ENCODE results near the gene CASZ1. TPM values are rescaled to one million over a fixed set of nuclear protein-coding genes. Genes with fewer than 3 reads are reported as not detected.

Gene CASZ1
- total RNA-seq, 1 experiment from 2014 or later = 11.7 TPM

DNA sequence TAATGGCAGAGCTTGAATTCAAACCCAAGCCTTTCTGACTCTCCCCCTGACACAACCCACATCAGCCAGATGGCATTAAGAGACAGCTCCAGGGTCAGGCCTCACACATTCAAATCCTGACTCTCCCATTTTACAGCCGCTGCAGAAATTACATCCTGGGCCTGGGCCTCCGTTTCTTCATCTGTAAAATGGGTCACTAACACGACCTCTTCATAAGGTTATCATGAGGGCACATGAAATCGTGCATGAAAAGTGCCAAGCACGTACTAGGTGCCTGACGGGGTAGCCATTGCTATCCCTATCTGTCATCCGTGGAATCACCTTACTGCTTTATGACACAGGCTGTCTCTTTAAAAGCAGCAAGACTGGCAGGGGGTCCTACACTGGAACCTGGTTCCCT, 19.8 kb upstream of the CASZ1 start:
- ChIA-PET CTCF (interaction anchor here (1.7 kb wide), 1 partner anchor 17 kb away, joined by 7 read pairs; no protein-coding TSS in a partner anchor), POLR2A (no interaction called here)
- no peaks in the 10 kb centered on the region; the same call in 1 of the 2 replicates for H3K27me3 Mint-ChIP-seq (ENCODE audit: low read depth)
- TF ChIP-seq RELA (CRISPR knock-in tag; IDR thresholded peaks at IDR 0.05; ENCODE audit: borderline replicate concordance) (no peak), ZNF121 (CRISPR knock-in tag; IDR thresholded peaks at IDR 0.05) (no peak), TCF7 (CRISPR knock-in tag; IDR thresholded peaks at IDR 0.05; ENCODE audit: low read depth) (no peak), NFATC4 (CRISPR knock-in tag; IDR thresholded peaks at IDR 0.05) (no peak), SOX15 (CRISPR knock-in tag; IDR thresholded peaks at IDR 0.05) (no peak), NFE2L1 (CRISPR knock-in tag; IDR thresholded peaks at IDR 0.05) (no peak)
- TF ChIP-seq, protein P1, sequence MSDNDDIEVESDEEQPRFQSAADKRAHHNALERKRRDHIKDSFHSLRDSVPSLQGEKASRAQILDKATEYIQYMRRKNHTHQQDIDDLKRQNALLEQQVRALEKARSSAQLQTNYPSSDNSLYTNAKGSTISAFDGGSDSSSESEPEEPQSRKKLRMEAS (CRISPR knock-in tag; IDR thresholded peaks at IDR 0.05) = no peak
- TF ChIP-seq, protein P2, sequence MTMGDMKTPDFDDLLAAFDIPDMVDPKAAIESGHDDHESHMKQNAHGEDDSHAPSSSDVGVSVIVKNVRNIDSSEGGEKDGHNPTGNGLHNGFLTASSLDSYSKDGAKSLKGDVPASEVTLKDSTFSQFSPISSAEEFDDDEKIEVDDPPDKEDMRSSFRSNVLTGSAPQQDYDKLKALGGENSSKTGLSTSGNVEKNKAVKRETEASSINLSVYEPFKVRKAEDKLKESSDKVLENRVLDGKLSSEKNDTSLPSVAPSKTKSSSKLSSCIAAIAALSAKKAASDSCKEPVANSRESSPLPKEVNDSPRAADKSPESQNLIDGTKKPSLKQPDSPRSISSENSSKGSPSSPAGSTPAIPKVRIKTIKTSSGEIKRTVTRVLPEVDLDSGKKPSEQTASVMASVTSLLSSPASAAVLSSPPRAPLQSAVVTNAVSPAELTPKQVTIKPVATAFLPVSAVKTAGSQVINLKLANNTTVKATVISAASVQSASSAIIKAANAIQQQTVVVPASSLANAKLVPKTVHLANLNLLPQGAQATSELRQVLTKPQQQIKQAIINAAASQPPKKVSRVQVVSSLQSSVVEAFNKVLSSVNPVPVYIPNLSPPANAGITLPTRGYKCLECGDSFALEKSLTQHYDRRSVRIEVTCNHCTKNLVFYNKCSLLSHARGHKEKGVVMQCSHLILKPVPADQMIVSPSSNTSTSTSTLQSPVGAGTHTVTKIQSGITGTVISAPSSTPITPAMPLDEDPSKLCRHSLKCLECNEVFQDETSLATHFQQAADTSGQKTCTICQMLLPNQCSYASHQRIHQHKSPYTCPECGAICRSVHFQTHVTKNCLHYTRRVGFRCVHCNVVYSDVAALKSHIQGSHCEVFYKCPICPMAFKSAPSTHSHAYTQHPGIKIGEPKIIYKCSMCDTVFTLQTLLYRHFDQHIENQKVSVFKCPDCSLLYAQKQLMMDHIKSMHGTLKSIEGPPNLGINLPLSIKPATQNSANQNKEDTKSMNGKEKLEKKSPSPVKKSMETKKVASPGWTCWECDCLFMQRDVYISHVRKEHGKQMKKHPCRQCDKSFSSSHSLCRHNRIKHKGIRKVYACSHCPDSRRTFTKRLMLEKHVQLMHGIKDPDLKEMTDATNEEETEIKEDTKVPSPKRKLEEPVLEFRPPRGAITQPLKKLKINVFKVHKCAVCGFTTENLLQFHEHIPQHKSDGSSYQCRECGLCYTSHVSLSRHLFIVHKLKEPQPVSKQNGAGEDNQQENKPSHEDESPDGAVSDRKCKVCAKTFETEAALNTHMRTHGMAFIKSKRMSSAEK (CRISPR knock-in tag; IDR thresholded peaks at IDR 0.05; ENCODE audit: borderline replicate concordance) = no peak
- TF ChIP-seq, protein P3, sequence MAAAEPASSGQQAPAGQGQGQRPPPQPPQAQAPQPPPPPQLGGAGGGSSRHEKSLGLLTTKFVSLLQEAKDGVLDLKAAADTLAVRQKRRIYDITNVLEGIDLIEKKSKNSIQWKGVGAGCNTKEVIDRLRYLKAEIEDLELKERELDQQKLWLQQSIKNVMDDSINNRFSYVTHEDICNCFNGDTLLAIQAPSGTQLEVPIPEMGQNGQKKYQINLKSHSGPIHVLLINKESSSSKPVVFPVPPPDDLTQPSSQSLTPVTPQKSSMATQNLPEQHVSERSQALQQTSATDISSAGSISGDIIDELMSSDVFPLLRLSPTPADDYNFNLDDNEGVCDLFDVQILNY (CRISPR knock-in tag; IDR thresholded peaks at IDR 0.05) = no peak
- TF ChIP-seq, protein P4, sequence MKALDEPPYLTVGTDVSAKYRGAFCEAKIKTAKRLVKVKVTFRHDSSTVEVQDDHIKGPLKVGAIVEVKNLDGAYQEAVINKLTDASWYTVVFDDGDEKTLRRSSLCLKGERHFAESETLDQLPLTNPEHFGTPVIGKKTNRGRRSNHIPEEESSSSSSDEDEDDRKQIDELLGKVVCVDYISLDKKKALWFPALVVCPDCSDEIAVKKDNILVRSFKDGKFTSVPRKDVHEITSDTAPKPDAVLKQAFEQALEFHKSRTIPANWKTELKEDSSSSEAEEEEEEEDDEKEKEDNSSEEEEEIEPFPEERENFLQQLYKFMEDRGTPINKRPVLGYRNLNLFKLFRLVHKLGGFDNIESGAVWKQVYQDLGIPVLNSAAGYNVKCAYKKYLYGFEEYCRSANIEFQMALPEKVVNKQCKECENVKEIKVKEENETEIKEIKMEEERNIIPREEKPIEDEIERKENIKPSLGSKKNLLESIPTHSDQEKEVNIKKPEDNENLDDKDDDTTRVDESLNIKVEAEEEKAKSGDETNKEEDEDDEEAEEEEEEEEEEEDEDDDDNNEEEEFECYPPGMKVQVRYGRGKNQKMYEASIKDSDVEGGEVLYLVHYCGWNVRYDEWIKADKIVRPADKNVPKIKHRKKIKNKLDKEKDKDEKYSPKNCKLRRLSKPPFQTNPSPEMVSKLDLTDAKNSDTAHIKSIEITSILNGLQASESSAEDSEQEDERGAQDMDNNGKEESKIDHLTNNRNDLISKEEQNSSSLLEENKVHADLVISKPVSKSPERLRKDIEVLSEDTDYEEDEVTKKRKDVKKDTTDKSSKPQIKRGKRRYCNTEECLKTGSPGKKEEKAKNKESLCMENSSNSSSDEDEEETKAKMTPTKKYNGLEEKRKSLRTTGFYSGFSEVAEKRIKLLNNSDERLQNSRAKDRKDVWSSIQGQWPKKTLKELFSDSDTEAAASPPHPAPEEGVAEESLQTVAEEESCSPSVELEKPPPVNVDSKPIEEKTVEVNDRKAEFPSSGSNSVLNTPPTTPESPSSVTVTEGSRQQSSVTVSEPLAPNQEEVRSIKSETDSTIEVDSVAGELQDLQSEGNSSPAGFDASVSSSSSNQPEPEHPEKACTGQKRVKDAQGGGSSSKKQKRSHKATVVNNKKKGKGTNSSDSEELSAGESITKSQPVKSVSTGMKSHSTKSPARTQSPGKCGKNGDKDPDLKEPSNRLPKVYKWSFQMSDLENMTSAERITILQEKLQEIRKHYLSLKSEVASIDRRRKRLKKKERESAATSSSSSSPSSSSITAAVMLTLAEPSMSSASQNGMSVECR (CRISPR knock-in tag; IDR thresholded peaks at IDR 0.05; ENCODE audit: borderline replicate concordance) = no peak
- TF ChIP-seq, protein P5, sequence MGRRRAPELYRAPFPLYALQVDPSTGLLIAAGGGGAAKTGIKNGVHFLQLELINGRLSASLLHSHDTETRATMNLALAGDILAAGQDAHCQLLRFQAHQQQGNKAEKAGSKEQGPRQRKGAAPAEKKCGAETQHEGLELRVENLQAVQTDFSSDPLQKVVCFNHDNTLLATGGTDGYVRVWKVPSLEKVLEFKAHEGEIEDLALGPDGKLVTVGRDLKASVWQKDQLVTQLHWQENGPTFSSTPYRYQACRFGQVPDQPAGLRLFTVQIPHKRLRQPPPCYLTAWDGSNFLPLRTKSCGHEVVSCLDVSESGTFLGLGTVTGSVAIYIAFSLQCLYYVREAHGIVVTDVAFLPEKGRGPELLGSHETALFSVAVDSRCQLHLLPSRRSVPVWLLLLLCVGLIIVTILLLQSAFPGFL (CRISPR knock-in tag; IDR thresholded peaks at IDR 0.05; ENCODE audit: borderline replicate concordance) = no peak
- no peak overlapping the region for H3K27ac Mint-ChIP-seq
- H3K4me3 Mint-ChIP-seq = no peak overlapping the region
- H3K9me3 Mint-ChIP-seq = no peaks in the 10 kb centered on the region
- no peak for ATAC-seq
- H3K4me1 Mint-ChIP-seq = peaks cover 26% of the 10 kb centered on the region
- no peaks in the 10 kb centered on the region for H3K36me3 Mint-ChIP-seq
- no peak for DNase-seq (ENCODE audit: low spot score)

DNA sequence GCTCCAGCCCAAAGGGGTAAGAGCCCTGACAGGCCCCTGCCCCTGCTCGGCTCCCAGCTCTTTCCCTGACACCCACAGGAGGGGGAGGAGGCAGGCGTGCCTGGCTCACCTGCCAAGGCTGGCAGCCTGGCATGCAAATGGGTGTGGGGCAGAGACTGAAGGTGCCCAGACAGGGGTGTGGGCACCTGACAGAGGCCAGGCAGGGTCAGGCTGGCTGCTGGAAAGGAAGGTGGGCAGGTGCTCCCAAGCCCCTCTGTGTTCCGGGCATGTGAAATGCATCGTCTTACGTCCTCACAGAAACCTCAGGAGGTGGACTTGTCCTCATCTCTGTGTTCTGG, 19.4 kb upstream of the CASZ1 start:
- ChIA-PET CTCF (interaction anchor here (0.6 to 1.8 kb wide), 7 partner anchors 11 to 286 kb away, joined by 3 to 10 read pairs (median 6); no protein-coding TSS in a partner anchor), POLR2A (no interaction called here)
- ATAC-seq = no peak
- H3K27me3 Mint-ChIP-seq (ENCODE audit: low read depth) = no peaks in the 10 kb centered on the region; the same call in 1 of the 2 replicates
- no peak overlapping the region for H3K27ac Mint-ChIP-seq
- H3K4me3 Mint-ChIP-seq = no peak overlapping the region
- no peak for TF ChIP-seq GRHL2 (CRISPR knock-in tag; IDR thresholded peaks at IDR 0.05; ENCODE audit: insufficient replicate concordance, severe bottlenecking)
- no peak for TF ChIP-seq TP53 (CRISPR knock-in tag; IDR thresholded peaks at IDR 0.05)
- no peak for TF ChIP-seq JAZF1 (CRISPR knock-in tag; IDR thresholded peaks at IDR 0.05)
- TF ChIP-seq ZNF317 (CRISPR knock-in tag; IDR thresholded peaks at IDR 0.05; ENCODE audit: borderline replicate concordance, low read depth) = no peak
- no peak for TF ChIP-seq NR1H2 (CRISPR knock-in tag; IDR thresholded peaks at IDR 0.05)
- no peak for TF ChIP-seq RORB (CRISPR knock-in tag; IDR thresholded peaks at IDR 0.05)
- TF ChIP-seq, protein P6, sequence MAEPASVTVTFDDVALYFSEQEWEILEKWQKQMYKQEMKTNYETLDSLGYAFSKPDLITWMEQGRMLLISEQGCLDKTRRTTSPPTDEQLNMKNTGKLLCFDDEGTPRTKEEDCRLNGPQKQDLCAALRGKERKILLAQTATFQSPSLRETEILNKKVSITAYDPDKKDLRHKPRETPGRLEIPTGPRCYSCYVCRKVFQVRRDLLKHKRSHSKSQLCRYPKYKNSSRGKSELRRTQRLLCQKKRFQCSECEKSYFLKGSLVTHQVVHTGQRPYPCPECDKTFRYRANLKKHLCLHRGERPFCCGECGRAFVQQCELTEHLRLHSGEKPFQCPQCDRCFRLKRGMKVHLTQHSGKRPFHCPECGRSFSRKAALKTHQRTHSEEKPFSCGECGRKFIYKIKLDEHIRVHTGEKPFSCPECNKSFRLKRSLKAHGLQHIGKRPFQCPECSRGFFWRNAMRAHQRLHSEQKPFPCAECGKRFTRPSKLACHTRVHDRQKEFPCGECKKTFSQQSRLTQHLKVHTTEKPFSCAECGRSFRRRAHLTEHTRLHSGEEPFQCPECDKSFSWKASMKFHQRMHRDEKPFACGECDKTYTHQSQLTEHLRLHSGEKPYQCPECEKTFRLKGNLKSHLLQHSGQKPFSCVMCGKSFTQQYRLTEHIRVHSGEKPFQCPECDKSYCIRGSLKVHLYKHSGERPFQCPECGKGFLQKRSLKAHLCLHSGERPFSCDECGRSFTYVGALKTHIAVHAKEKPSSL (CRISPR knock-in tag; conservative IDR thresholded peaks at IDR 0.05) = no peak
- TF ChIP-seq PRRX2 (CRISPR knock-in tag; IDR thresholded peaks at IDR 0.05) = no peak
- H3K9me3 Mint-ChIP-seq = no peaks in the 10 kb centered on the region
- no peaks in the 10 kb centered on the region for H3K36me3 Mint-ChIP-seq
- H3K4me1 Mint-ChIP-seq = peaks cover 26% of the 10 kb centered on the region
- no peak for DNase-seq (ENCODE audit: low spot score)

Measured in WTC11 (cell line).